Astrocyte of the spinal cord (primary cell): ENCODE results near the gene CSTB.

Source experiments
- DNase-seq: peaks from one replicate; pipeline ENCODE4 v3.0.0; 2011; ENCODE audit warnings: low read depth, low spot score
- H3K4me3 ChIP-seq: 2 replicates; pipeline ENCODE4 v1.5.1; 2011; ENCODE audit warnings: low read depth, mild to moderate bottlenecking, low read length, moderate library complexity
- CTCF ChIP-seq: IDR thresholded peaks from 2 replicates; pipeline ENCODE4 v1.5.1; 2012; ENCODE audit warnings: low read depth, mild to moderate bottlenecking, low read length, inconsistent platforms
- in situ Hi-C: cut with HindIII; loops from 2 replicates; pipeline ENCODE4 v1.10.0; 2017; ENCODE audit warnings: low sequenced_read_pairs

CSTB gene

GRCh38 chr21:43737158-43737950 is 38.8 kb downstream of the CSTB start:
- DNase-seq, result no peak
- in situ Hi-C loops, result no loop called here
- TF ChIP-seq CTCF, result no peak
- no peak overlapping the region for H3K4me3 ChIP-seq

DNA sequence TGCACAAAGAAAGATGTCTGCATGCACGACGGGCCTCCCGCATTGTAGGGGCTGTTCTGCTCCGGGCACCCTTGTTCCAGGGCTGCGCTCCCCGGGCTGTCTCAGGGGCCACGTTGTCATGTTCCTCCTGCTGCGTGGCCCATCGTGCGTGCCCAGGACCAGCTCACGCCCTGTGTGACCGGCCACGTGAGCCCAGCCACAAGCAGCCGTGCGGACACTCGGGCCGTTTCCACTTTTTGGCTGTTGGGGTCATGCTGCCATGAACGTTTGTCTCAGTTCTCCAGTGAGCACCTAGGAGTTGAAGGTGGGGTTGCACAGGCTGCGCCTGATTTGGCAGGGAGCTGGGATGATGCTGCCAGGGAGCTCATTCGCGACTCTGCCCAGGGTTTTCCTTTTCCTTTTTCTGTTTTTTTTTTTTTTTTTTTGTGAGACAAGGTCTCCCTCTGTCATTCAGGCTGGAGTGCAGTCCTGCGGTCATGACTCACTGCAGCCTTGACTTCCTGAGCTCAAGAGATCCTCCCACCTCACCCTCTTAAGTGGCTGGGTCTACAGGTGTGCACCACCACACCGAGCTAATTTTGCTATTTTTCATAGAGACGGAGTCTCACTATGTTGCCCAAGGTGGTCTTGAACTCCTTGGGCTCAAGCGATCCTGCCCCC is 39.8 kb downstream of the CSTB start:
- H3K4me3 ChIP-seq, result no peak overlapping the region
- no peak for TF ChIP-seq CTCF
- in situ Hi-C loops, result no loop called here
- no peak for DNase-seq

GRCh38 chr21:43735236-43736091 is 40.6 kb downstream of the CSTB start:
- no peak overlapping the region for H3K4me3 ChIP-seq
- in situ Hi-C loops, result no loop called here
- no peak for TF ChIP-seq CTCF
- no peak for DNase-seq

DNA sequence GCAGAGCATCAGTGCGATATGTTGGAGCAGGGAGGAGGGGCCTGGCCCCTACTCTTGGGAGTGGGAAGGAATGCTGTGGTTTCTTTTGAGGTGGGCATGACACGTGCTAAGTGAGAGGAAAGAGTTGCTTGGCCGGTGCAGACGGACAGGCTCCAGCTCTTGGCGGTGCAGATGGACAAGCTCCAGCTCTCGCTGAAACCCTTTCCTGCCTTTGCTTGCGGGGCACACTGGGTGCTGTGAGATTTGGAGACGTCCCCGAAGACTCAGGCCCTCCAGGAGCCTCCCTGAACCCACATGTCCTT is 41.2 kb downstream of the CSTB start:
- in situ Hi-C loops, result no loop called here
- no peak overlapping the region for H3K4me3 ChIP-seq
- peak; percentile 74 for DNase-seq
- TF ChIP-seq CTCF, result no peak

DNA sequence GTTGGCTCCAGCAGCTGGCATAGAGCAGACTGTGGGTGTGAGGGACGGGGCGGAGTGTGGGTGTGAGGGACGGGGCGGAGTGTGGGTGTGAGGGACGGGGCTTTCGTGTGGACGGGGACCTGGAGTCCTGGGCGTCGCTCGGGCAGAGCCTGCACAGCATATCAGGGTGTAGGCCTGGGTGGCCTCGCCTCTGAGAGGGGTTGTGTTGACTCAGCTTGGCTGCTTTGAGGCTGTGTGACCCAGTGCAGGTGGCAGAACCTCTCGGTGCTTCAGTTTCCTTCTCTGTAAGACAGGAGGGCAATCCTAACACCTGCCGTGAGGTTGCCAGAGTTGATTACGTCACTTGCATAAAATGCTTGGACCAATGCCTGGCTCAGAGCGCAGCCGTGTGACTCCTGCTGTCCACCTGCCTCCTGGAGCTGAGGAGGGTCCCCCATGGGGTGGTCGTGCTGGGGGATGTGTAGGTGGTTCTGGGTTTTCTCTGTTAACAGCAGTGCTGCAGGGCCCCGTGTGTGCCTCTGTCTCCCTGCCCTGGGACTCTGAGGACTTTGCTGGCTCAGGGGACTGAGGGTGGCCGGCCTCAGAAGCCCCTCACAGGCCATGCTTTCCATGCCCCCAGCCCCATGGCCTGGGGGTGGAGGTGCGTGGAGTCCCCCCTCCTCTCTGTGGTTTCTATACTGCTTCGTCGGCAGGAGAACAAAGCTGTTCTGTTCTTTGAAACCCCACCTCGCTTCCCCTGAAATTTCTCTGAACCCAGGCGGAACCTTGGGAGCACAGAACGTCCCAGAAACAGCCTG is 41.8 kb downstream of the CSTB start:
- TF ChIP-seq CTCF, result no peak
- no peak overlapping the region for H3K4me3 ChIP-seq
- in situ Hi-C loops, result no loop called here
- peak; percentile 14 for DNase-seq

- in situ Hi-C loops, result no loop called here
- no peak for TF ChIP-seq CTCF
- H3K4me3 ChIP-seq, result no peak overlapping the region
- DNase-seq, result peak; percentile 59
Observed at GRCh38 chr21:43733529-43734071, 42.5 kb downstream of the CSTB start.
